ENCODE results near the gene ADGB.
"Not testable (repeated sequence)": the region's sequence is repeated elsewhere in the genome, so short reads cannot be mapped to it uniquely, and the experiment has no call there.

ADGB gene

GRCh38 chr6:146753306-146753705, 154.5 kb downstream of the ADGB start:
- Histone ChIP-seq H3K9me3 (ENCODE audit: control insufficient read depth, insufficient read depth, low read length) (no peaks in the 10 kb centered on the region), H3K4me1 (ENCODE audit: insufficient read depth, low read length) (no peaks in the 10 kb centered on the region), H3K36me3 (ENCODE audit: insufficient read depth, low read length) (no peaks in the 10 kb centered on the region), H3K9ac (ENCODE audit: low read depth, low read length) (no peak overlapping the region)

- Histone ChIP-seq H3K4me1 (ENCODE audit: insufficient read depth, low read length) (no peaks in the 10 kb centered on the region), H3K9ac (ENCODE audit: low read depth, low read length) (no peak overlapping the region), H3K9me3 (ENCODE audit: control insufficient read depth, insufficient read depth, low read length) (no peaks in the 10 kb centered on the region), H3K36me3 (ENCODE audit: insufficient read depth, low read length) (no peaks in the 10 kb centered on the region)
Observed at GRCh38 chr6:146767632-146768031, 168.9 kb downstream of the ADGB start.

- Histone ChIP-seq H3K36me3 (ENCODE audit: insufficient read depth, low read length) (no peaks in the 10 kb centered on the region), H3K4me1 (ENCODE audit: insufficient read depth, low read length) (no peaks in the 10 kb centered on the region), H3K9ac (ENCODE audit: low read depth, low read length) (no peak overlapping the region), H3K9me3 (ENCODE audit: control insufficient read depth, insufficient read depth, low read length) (no peaks in the 10 kb centered on the region)
Observed at GRCh38 chr6:146768722-146769121, 169.9 kb downstream of the ADGB start.

GRCh38 chr6:146770275-146770964, 171.6 kb downstream of the ADGB start:
- no peaks in the 10 kb centered on the region for H3K36me3 ChIP-seq (ENCODE audit: insufficient read depth, low read length)
- H3K9ac ChIP-seq (ENCODE audit: low read depth, low read length): no peak overlapping the region
- no peaks in the 10 kb centered on the region for H3K4me1 ChIP-seq (ENCODE audit: insufficient read depth, low read length)
- no peaks in the 10 kb centered on the region for H3K9me3 ChIP-seq (ENCODE audit: control insufficient read depth, insufficient read depth, low read length)

- no peak overlapping the region for H3K9ac ChIP-seq (ENCODE audit: low read depth, low read length)
- H3K9me3 ChIP-seq (ENCODE audit: control insufficient read depth, insufficient read depth, low read length): no peaks in the 10 kb centered on the region
- no peaks in the 10 kb centered on the region for H3K4me1 ChIP-seq (ENCODE audit: insufficient read depth, low read length)
- no peaks in the 10 kb centered on the region for H3K36me3 ChIP-seq (ENCODE audit: insufficient read depth, low read length)
Observed at GRCh38 chr6:146770965-146771735, 172.4 kb downstream of the ADGB start.

GRCh38 chr6:146775220-146775619, 176.4 kb downstream of the ADGB start:
- H3K4me1 ChIP-seq (ENCODE audit: insufficient read depth, low read length): no peaks in the 10 kb centered on the region
- H3K9ac ChIP-seq (ENCODE audit: low read depth, low read length): no peak overlapping the region
- no peaks in the 10 kb centered on the region for H3K9me3 ChIP-seq (ENCODE audit: control insufficient read depth, insufficient read depth, low read length)
- no peaks in the 10 kb centered on the region for H3K36me3 ChIP-seq (ENCODE audit: insufficient read depth, low read length)

- Histone ChIP-seq H3K9ac (ENCODE audit: low read depth, low read length) (no peak overlapping the region), H3K4me1 (ENCODE audit: insufficient read depth, low read length) (0 out of 2 replicates have a peak, but pooled peaks cover 3% of the 10 kb centered on the region), H3K36me3 (ENCODE audit: insufficient read depth, low read length) (no peaks in the 10 kb centered on the region), H3K9me3 (ENCODE audit: control insufficient read depth, insufficient read depth, low read length) (0 out of 2 replicates have a peak, but pooled peaks cover 3% of the 10 kb centered on the region)
Observed at GRCh38 chr6:146781836-146782235, 183.1 kb downstream of the ADGB start.

GRCh38 chr6:146785001-146785585, 186.3 kb downstream of the ADGB start:
- Histone ChIP-seq H3K9ac (ENCODE audit: low read depth, low read length) (no peak overlapping the region), H3K4me1 (ENCODE audit: insufficient read depth, low read length) (0 out of 2 replicates have a peak, but pooled peaks cover 3% of the 10 kb centered on the region), H3K9me3 (ENCODE audit: control insufficient read depth, insufficient read depth, low read length) (0 out of 2 replicates have a peak, but pooled peaks cover 3% of the 10 kb centered on the region), H3K36me3 (ENCODE audit: insufficient read depth, low read length) (no peaks in the 10 kb centered on the region)

- H3K4me1 ChIP-seq (ENCODE audit: insufficient read depth, low read length): 0 out of 2 replicates have a peak, but pooled peaks cover 3% of the 10 kb centered on the region
- H3K9ac ChIP-seq (ENCODE audit: low read depth, low read length): no peak overlapping the region
- no peaks in the 10 kb centered on the region for H3K9me3 ChIP-seq (ENCODE audit: control insufficient read depth, insufficient read depth, low read length)
- H3K36me3 ChIP-seq (ENCODE audit: insufficient read depth, low read length): no peaks in the 10 kb centered on the region
Observed at GRCh38 chr6:146787876-146788508, 189.2 kb downstream of the ADGB start.

GRCh38 chr6:146790561-146791091, 191.9 kb downstream of the ADGB start:
- H3K4me1 ChIP-seq (ENCODE audit: insufficient read depth, low read length): no peaks in the 10 kb centered on the region
- no peak overlapping the region for H3K9ac ChIP-seq (ENCODE audit: low read depth, low read length)
- no peaks in the 10 kb centered on the region for H3K36me3 ChIP-seq (ENCODE audit: insufficient read depth, low read length)
- H3K9me3 ChIP-seq (ENCODE audit: control insufficient read depth, insufficient read depth, low read length): no peaks in the 10 kb centered on the region; the same call in 1 of the 2 replicates

- H3K4me1 ChIP-seq (ENCODE audit: insufficient read depth, low read length): no peaks in the 10 kb centered on the region
- H3K9me3 ChIP-seq (ENCODE audit: control insufficient read depth, insufficient read depth, low read length): no peaks in the 10 kb centered on the region; the same call in 1 of the 2 replicates
- no peaks in the 10 kb centered on the region for H3K36me3 ChIP-seq (ENCODE audit: insufficient read depth, low read length)
- H3K9ac ChIP-seq (ENCODE audit: low read depth, low read length): no peak overlapping the region
Observed at GRCh38 chr6:146791930-146792329, 193.2 kb downstream of the ADGB start.

- H3K36me3 ChIP-seq (ENCODE audit: insufficient read depth, low read length); H3K4me1 ChIP-seq (ENCODE audit: insufficient read depth, low read length); H3K9ac ChIP-seq (ENCODE audit: low read depth, low read length); H3K9me3 ChIP-seq (ENCODE audit: control insufficient read depth, insufficient read depth, low read length): not testable (repeated sequence)
Observed at GRCh38 chr6:146793218-146793617, 194.4 kb downstream of the ADGB start.

GRCh38 chr6:146795479-146796133, 196.8 kb downstream of the ADGB start:
- Histone ChIP-seq H3K9ac (ENCODE audit: low read depth, low read length) (no peak overlapping the region), H3K9me3 (ENCODE audit: control insufficient read depth, insufficient read depth, low read length) (no peaks in the 10 kb centered on the region; the same call in 1 of the 2 replicates), H3K4me1 (ENCODE audit: insufficient read depth, low read length) (no peaks in the 10 kb centered on the region), H3K36me3 (ENCODE audit: insufficient read depth, low read length) (no peaks in the 10 kb centered on the region)

- H3K9ac ChIP-seq (ENCODE audit: low read depth, low read length); H3K36me3 ChIP-seq (ENCODE audit: insufficient read depth, low read length); H3K9me3 ChIP-seq (ENCODE audit: control insufficient read depth, insufficient read depth, low read length); H3K4me1 ChIP-seq (ENCODE audit: insufficient read depth, low read length): not testable (repeated sequence)
Observed at GRCh38 chr6:146803167-146803566, 204.4 kb downstream of the ADGB start.
